Epidermal melanocyte (primary cell): ENCODE data around the gene MYOT.
A peak's percentile ranks its signal among the peaks of the same experiment; 100 is the strongest.
"Not testable (repeated sequence)": the region's sequence is repeated elsewhere in the genome, so short reads cannot be mapped to it uniquely, and the experiment has no call there.

Source experiments
- DNase-seq: peaks from one replicate; pipeline ENCODE4 v3.0.0; 2011; ENCODE audit warnings: low spot score; ENCODE audit not compliant: insufficient read length

Gene MYOT

GRCh38 chr5:137867664-137868063 is at the start of gene MYOT:
Gene MYOT (plus strand): TSS chr5:137867860. CDS start chr5:137870652, 2,792 bp downstream.
- no peak for DNase-seq

GRCh38 chr5:137819766-137820165 is 47.9 kb upstream of the MYOT start:
- DNase-seq: no peak

GRCh38 chr5:137822158-137822764 is 45.4 kb upstream of the MYOT start:
- DNase-seq: peak; percentile 38

GRCh38 chr5:137822984-137823383 is 44.7 kb upstream of the MYOT start:
- DNase-seq: no peak

- no peak for DNase-seq
These were observed 42.5 kb upstream of the MYOT start for GRCh38 chr5:137825165-137825564.

- no peak for DNase-seq
These were observed 41.6 kb upstream of the MYOT start for GRCh38 chr5:137826067-137826466.

GRCh38 chr5:137828180-137828579 is 39.5 kb upstream of the MYOT start:
- no peak for DNase-seq

- DNase-seq: no peak
These were observed 39.0 kb upstream of the MYOT start for GRCh38 chr5:137828664-137829063.

GRCh38 chr5:137831105-137831504 is 36.6 kb upstream of the MYOT start:
- no peak for DNase-seq

- DNase-seq: no peak
These were observed 36.1 kb upstream of the MYOT start for GRCh38 chr5:137831526-137831925.

GRCh38 chr5:137832416-137832815 is 35.2 kb upstream of the MYOT start:
- no peak for DNase-seq

- DNase-seq: no peak
These were observed 34.2 kb upstream of the MYOT start for GRCh38 chr5:137833463-137833862.

- no peak for DNase-seq
These were observed 33.1 kb upstream of the MYOT start for GRCh38 chr5:137834498-137835049.

- DNase-seq: no peak
These were observed 31.4 kb upstream of the MYOT start for GRCh38 chr5:137836298-137836697.

- DNase-seq: no peak
These were observed 30.7 kb upstream of the MYOT start for GRCh38 chr5:137836997-137837396.

GRCh38 chr5:137837491-137838394 is 29.9 kb upstream of the MYOT start:
- no peak for DNase-seq

- DNase-seq: no peak
These were observed 28.7 kb upstream of the MYOT start for GRCh38 chr5:137838976-137839375.

GRCh38 chr5:137842296-137842695 is 25.4 kb upstream of the MYOT start:
- no peak for DNase-seq

- DNase-seq: no peak
These were observed 23.9 kb upstream of the MYOT start for GRCh38 chr5:137843676-137844299.

GRCh38 chr5:137845472-137845871 is 22.2 kb upstream of the MYOT start:
- DNase-seq: no peak

- no peak for DNase-seq
These were observed 20.0 kb upstream of the MYOT start for GRCh38 chr5:137847687-137848086.

- not testable (repeated sequence) for DNase-seq
These were observed 14.5 kb upstream of the MYOT start for GRCh38 chr5:137853165-137853564.
